Calu3 (cell line): ENCODE data around the gene OR13G1. TPM values are rescaled to one million over a fixed set of nuclear protein-coding genes. Genes with fewer than 3 reads are reported as not detected.

Experiments
- BruUV-seq: library from RNA; stranded (reverse); fragments of 400-500 nt; replicated peaks from 2 replicates; lab custom pipeline; 2021; lab: Mats Ljungman, UMichigan
- CTCF ChIA-PET: fragments of 300-600 bp; sonication (Branson Sonifier 250); formaldehyde crosslinking; loops from one replicate; lab custom pipeline; 2022; ENCODE audit warnings: antibody characterized with exemption; lab: Charles Lee
- DNase-seq: peaks from one replicate; pipeline ENCODE4 v3.0.0; 2022
- H3K27ac Mint-ChIP-seq: one replicate; pipeline ENCODE4 v1.8.0; 2022; ENCODE audit warnings: mixed read lengths; ENCODE audit not compliant: unreplicated experiment
- H3K27me3 Mint-ChIP-seq: one replicate; pipeline ENCODE4 v1.8.0; 2022; ENCODE audit warnings: mixed read lengths; ENCODE audit not compliant: unreplicated experiment
- H3K36me3 Mint-ChIP-seq: one replicate; pipeline ENCODE4 v1.8.0; 2022; ENCODE audit warnings: mild to moderate bottlenecking, moderate library complexity, mixed read lengths; ENCODE audit not compliant: insufficient read depth, unreplicated experiment
- H3K4me1 Mint-ChIP-seq: one replicate; pipeline ENCODE4 v1.8.0; 2022; ENCODE audit warnings: mild to moderate bottlenecking, low read depth, mixed read lengths; ENCODE audit not compliant: unreplicated experiment
- H3K4me3 Mint-ChIP-seq: one replicate; pipeline ENCODE4 v1.8.0; 2022; ENCODE audit warnings: mild to moderate bottlenecking, low read depth, moderate library complexity, mixed read lengths; ENCODE audit not compliant: unreplicated experiment
- H3K9me3 Mint-ChIP-seq: one replicate; pipeline ENCODE4 v1.8.0; 2022; ENCODE audit warnings: low read depth, mixed read lengths; ENCODE audit not compliant: unreplicated experiment
- CTCF ChIP-seq: fragments of 200-600 bp; IDR thresholded peaks from one replicate; pipeline ENCODE4 v1.8.0; 2022; ENCODE audit warnings: antibody characterized with exemption; ENCODE audit not compliant: unreplicated experiment
- intact Hi-C: fragments of 100-400 bp; cut with micrococcal nuclease; formaldehyde crosslinking; loops from one replicate; pipeline ENCODE4 v1.10.0; 2022; ENCODE audit not compliant: unreplicated experiment
- total RNA-seq: library from RNA; stranded (reverse); gene quantifications from 2 replicates; pipeline ENCODE4 v1.2.3, GENCODE V29; 2022

The OR13G1 gene
- total RNA-seq, 1 experiment from 2014 or later: not detected

DNA sequence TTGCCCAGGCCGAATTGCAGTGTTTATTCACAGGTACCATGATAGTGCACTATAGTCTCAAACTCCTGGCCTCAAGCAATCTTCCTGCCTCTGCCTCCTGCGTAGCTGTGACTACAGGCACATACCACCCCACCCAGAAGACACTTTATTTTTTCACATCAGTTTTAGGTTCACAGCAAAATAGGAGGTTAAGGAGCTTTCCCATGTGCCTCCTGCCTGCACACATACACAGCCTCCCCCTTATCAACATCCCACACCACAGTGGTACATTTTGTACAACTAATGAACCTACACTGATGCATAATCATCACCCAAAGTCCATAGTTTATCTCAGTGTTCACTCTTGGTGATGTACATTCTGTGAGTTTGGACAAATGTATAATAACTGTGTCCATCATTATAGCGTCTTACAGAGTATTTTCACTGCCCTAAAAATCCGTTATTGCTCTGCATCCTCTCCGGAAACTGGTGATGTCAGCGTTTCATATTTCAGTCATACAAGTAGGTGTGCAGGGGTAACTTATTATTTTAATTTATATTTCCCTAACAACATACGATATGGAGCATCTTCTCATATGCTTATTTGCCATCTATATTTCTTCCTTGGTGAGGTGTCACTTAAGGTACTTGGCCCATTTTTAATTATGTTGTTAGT, 23.2 kb downstream of the OR13G1 start:
- intact Hi-C loops: no loop called here
- Mint-ChIP-seq H3K27ac (no peak overlapping the region), H3K4me1 (no peaks in the 10 kb centered on the region), H3K36me3 (no peaks in the 10 kb centered on the region), H3K9me3 (peaks cover 21% of the 10 kb centered on the region), H3K27me3 (no peaks in the 10 kb centered on the region), H3K4me3 (no peak overlapping the region)
- DNase-seq: no peak
- BruUV-seq: no TSS peak
- TF ChIP-seq CTCF: no peak
- CTCF ChIA-PET: no interaction called here

DNA sequence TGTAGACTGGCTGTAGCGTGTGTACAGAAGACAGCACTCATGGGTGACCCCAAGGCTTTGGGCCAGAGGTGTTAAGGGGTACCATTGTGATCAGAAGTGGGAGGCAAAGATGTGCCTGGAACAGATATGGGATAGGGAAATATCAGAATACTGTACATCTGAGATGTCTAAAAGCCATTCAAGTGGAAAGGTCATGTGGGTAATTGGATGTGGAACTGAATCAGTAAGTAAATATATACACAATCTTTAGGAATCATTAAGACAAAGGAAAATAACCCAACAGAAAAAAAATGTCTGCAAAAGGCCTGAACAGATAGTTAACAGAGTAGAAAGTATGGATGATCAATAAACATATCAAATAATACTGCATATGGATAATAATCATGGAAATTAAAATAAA, 26.5 kb downstream of the OR13G1 start:
- CTCF ChIA-PET: no interaction called here
- no peaks in the 10 kb centered on the region for H3K4me1 Mint-ChIP-seq
- no peak overlapping the region for H3K27ac Mint-ChIP-seq
- DNase-seq: no peak
- TF ChIP-seq CTCF: no peak
- H3K36me3 Mint-ChIP-seq: no peaks in the 10 kb centered on the region
- intact Hi-C loops: no loop called here
- BruUV-seq: no TSS peak
- H3K4me3 Mint-ChIP-seq: no peak overlapping the region
- peaks cover 15% of the 10 kb centered on the region for H3K9me3 Mint-ChIP-seq
- H3K27me3 Mint-ChIP-seq: no peaks in the 10 kb centered on the region

- BruUV-seq: no TSS peak
- no peaks in the 10 kb centered on the region for H3K27me3 Mint-ChIP-seq
These were observed 31.7 kb downstream of the OR13G1 start for GRCh38 chr1:247647864-247648263.

DNA sequence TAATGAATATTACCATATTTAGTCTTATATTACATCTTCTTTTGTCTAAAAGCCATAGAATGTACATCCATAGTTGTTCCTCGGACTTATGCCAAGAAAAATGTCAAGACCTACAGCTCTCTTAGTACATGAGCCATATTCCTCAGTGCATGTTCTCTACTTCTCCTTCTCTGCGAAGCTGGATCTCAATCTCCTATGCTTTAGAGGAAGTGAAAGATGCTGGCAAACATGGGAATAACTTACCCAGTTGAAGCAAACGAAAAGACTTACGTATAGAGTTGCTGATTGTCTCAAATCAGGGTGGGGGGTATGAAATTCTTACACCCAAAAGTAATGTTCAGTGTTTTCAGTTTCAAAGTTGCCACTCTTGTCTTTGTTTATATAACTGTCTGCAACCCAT, 32.7 kb downstream of the OR13G1 start:
- Mint-ChIP-seq H3K36me3 (no peaks in the 10 kb centered on the region), H3K9me3 (peaks cover 20% of the 10 kb centered on the region), H3K4me3 (no peak overlapping the region), H3K27me3 (no peaks in the 10 kb centered on the region), H3K27ac (no peak overlapping the region), H3K4me1 (no peaks in the 10 kb centered on the region)
- intact Hi-C loops: no loop called here
- no peak for DNase-seq
- CTCF ChIA-PET: no interaction called here
- no TSS peak for BruUV-seq
- no peak for TF ChIP-seq CTCF

More at GRCh38 chr1:247647864-247648263, 31.7 kb downstream of the OR13G1 start:
- no peak for TF ChIP-seq CTCF
- intact Hi-C loops: no loop called here
- no peaks in the 10 kb centered on the region for H3K4me1 Mint-ChIP-seq
- H3K27ac Mint-ChIP-seq: no peak overlapping the region
- DNase-seq: no peak
- CTCF ChIA-PET: no interaction called here
- no peaks in the 10 kb centered on the region for H3K36me3 Mint-ChIP-seq
- peaks cover 23% of the 10 kb centered on the region for H3K9me3 Mint-ChIP-seq
- no peak overlapping the region for H3K4me3 Mint-ChIP-seq
